Activated naive CD4-positive, alpha-beta T cell treated with Interleukin-2 at 50 U/mL for 16 hours (primary cell): Measurements from ENCODE around the gene IL6ST.
"Not testable (repeated sequence)": the region's sequence is repeated elsewhere in the genome, so short reads cannot be mapped to it uniquely, and the experiment has no call there.

ENCODE experiments used
- DNase-seq: peaks from one replicate; pipeline ENCODE4 v3.0.0-alpha.2; 2020

IL6ST gene

GRCh38 chr5:55959208-55959607, 35.6 kb downstream of the IL6ST start:
- no peak for DNase-seq

- not testable (repeated sequence) for DNase-seq
Measured at GRCh38 chr5:55941154-55941553, 53.6 kb downstream of the IL6ST start.

- DNase-seq: not testable (repeated sequence)
Measured at GRCh38 chr5:55937598-55937997, 57.2 kb downstream of the IL6ST start.

GRCh38 chr5:55936100-55936693, 58.6 kb downstream of the IL6ST start:
- peak; percentile 80 for DNase-seq

- no peak for DNase-seq
Measured at GRCh38 chr5:55935371-55935770, 59.4 kb downstream of the IL6ST start.

- DNase-seq: no peak
Measured at GRCh38 chr5:55934720-55935119, 60.0 kb downstream of the IL6ST start.

- no peak for DNase-seq
Measured at GRCh38 chr5:55934115-55934613, 60.6 kb downstream of the IL6ST start.

- no peak for DNase-seq
Measured at GRCh38 chr5:55933377-55934114, 61.2 kb downstream of the IL6ST start.

GRCh38 chr5:55932700-55933099, 62.1 kb downstream of the IL6ST start:
- no peak for DNase-seq

- no peak for DNase-seq
Measured at GRCh38 chr5:55929020-55929799, 65.6 kb downstream of the IL6ST start.

GRCh38 chr5:55927861-55928655, 66.7 kb downstream of the IL6ST start:
- DNase-seq: no peak

GRCh38 chr5:55926476-55926875, 68.3 kb downstream of the IL6ST start:
- no peak for DNase-seq

GRCh38 chr5:55925712-55926111, 69.1 kb downstream of the IL6ST start:
- DNase-seq: no peak

- no peak for DNase-seq
Measured at GRCh38 chr5:55925181-55925580, 69.6 kb downstream of the IL6ST start.

GRCh38 chr5:55924744-55925143, 70.0 kb downstream of the IL6ST start:
- no peak for DNase-seq

GRCh38 chr5:55923865-55924500, 70.8 kb downstream of the IL6ST start:
- DNase-seq: no peak

GRCh38 chr5:55923177-55923771, 71.5 kb downstream of the IL6ST start:
- no peak for DNase-seq

GRCh38 chr5:55921617-55922016, 73.1 kb downstream of the IL6ST start:
- no peak for DNase-seq

GRCh38 chr5:55920784-55921183, 74.0 kb downstream of the IL6ST start:
- DNase-seq: no peak

- no peak for DNase-seq
Measured at GRCh38 chr5:55919625-55920024, 75.1 kb downstream of the IL6ST start.

- DNase-seq: no peak
Measured at GRCh38 chr5:55918087-55919035, 76.4 kb downstream of the IL6ST start.
